ENCODE results near the gene GPD2.

- no peak for TF ChIP-seq CTCF (IDR thresholded peaks at IDR 0.05; ENCODE audit: control extremely low read depth in 1 of 3, insufficient read depth in 1 of 3, low read depth in 1 of 3, low read length in 3 of 3)
- no peak for TF ChIP-seq ATF2 (IDR thresholded peaks at IDR 0.05; ENCODE audit: low read length)
- no peak for TF ChIP-seq POLR2AphosphoS5 (IDR thresholded peaks at IDR 0.05; ENCODE audit: low read depth, low read length)
- no peak for TF ChIP-seq USF2 (IDR thresholded peaks at IDR 0.05; ENCODE audit: low read length)
- no peak for TF ChIP-seq POLR2A (IDR thresholded peaks at IDR 0.05; ENCODE audit: control extremely low read depth in 1 of 2, low read depth in 2 of 2, low read length in 2 of 2)
- no peak for TF ChIP-seq JUN (IDR thresholded peaks at IDR 0.05; ENCODE audit: low read depth, low read length)
- no peak for TF ChIP-seq EZH2 (IDR thresholded peaks at IDR 0.05; ENCODE audit: low read depth, low read length, severe bottlenecking)
- TF ChIP-seq RFX5 (IDR thresholded peaks at IDR 0.05; ENCODE audit: borderline replicate concordance, low read depth, low read length): no peak
- TF ChIP-seq TEAD4 (IDR thresholded peaks at IDR 0.05; ENCODE audit: low read depth, low read length): no peak
- no peak for TF ChIP-seq NRF1 (IDR thresholded peaks at IDR 0.05; ENCODE audit: low read depth, low read length)
- no peak for TF ChIP-seq YY1 (IDR thresholded peaks at IDR 0.05; ENCODE audit: low read depth, low read length)
- TF ChIP-seq E2F6 (IDR thresholded peaks at IDR 0.05): no peak
- TF ChIP-seq FOSL1 (IDR thresholded peaks at IDR 0.05; ENCODE audit: insufficient read depth, low read depth, low read length): no peak
- no peak for TF ChIP-seq TAF1 (IDR thresholded peaks at IDR 0.05; ENCODE audit: low read depth, low read length)
These were observed 5.2 kb upstream of the GPD2 start for GRCh38 chr2:156430980-156431358.

Measured in H1 (cell line).